GOT3 (cell line): ENCODE results near the gene PLCB2.

Experiments
- DNase-seq: peaks from one replicate; lab custom pipeline; 2025; ENCODE audit warnings: mixed read lengths; lab: John Stamatoyannopoulos, UW

PLCB2 gene

DNA sequence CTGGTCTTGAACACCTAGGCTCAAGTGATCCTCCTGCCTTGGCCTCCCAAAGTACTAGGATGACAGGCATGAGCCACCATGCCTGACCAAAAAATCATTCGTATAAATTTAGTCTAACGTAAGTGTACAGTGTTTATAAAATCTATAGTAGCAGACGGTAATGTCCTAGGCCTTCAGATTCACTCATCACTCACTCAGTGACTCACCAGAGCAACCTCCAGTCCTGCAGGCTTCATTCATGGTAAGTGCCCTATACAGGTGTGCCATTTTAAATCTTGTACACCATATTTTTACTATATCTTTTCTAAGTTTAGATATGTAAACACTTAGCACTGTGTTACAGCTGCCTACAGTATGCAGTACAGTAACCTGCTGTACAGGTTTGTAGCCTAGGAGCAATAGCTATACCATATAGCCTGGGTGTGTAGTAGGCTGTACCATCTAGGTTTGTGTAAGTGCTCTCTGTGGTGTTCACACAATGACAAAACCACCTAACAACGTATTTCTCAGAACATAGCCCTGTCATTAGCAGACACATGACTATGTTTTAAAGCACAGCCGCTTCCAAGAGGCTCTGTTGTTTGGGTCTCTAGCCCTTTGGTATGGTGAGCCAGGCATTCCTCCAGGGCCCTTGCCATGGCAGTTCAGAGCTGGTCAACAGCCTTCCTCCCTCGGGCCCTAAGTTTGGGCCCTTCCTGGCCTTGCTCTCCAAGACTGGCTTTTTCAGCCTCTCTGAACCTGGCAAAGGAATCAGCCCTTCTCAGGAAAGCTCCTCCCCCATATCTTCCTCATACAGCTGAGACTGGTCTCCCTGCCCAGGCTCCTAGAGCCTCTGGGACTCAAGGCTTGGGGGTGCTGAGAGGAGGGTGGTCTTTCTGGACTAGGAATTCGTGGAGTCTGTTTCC, 34.9 kb upstream of the PLCB2 start:
- no peak for DNase-seq

DNA sequence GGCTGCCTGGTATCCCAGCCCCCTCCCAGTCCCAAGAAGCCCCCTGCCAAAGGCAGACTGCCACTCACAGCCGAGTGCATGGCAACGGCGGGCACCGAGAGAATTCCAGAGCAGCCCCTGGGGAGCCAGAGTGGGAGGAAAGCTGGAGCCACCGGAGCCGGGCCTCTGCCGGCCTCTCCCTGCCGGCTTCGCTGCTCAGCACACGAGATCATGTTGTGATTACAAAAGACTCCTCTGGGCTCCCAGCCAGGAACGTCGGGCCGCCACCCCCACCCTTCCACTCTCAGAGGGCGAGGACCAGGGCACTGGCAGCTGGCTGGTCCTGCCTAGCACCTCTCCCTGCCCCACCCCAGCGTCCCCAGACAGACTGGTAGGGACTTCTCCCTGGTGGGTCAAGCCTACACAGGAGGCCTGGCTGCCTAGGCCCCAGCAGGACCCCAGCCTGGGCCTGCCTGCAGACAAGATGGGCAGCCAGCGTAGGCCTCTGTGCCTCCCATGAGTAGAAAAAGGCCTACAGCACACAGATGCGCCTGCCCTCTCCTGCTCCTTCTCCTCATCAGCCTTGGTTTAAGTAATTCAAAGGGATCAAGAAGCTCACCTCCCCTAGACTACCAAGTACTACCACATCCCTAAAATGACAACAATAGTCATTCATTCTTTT, 33.1 kb upstream of the PLCB2 start, which contains the start of gene CCDC9B:
TSS of gene CCDC9B (minus strand) at position 200 of the 661 bp plus-strand sequence. CDS start at position 80, 120 bp downstream.
- DNase-seq = peak; percentile 51

DNA sequence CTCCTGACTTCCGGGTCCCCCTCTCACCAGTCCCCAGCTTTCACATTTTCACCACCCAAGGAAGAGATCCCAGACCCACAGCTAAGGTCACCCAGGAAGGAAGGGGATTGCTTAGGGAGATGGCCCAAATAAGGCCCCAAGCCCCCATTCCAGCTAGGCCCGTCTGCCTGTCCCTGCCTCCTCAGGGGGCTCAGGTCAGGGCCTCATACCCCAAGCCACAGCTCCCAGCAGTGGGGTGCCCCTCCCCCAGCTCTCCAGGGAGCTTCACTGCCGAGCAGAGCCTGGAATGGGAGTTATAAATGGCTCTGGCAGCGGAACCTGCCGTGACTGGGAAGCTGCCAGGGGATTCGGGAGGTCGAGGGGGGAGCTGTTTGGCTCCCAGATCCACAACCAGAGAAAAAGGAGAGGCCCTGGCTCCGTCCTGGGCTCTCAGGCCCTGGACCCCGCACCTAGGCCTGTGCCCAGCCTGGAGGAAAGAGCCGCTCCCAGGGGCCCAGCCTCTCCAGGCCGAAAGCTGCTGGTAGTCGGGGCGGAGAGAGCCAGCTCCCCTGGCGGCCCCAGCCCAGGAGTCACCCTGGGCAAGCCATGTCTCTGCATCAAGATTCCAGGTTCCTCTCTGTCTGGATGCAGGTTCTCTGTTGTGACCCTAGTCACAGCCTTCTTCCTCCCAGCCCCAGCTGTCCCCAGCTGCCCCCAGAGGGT, 32.5 kb upstream of the PLCB2 start:
- DNase-seq = no peak

DNA sequence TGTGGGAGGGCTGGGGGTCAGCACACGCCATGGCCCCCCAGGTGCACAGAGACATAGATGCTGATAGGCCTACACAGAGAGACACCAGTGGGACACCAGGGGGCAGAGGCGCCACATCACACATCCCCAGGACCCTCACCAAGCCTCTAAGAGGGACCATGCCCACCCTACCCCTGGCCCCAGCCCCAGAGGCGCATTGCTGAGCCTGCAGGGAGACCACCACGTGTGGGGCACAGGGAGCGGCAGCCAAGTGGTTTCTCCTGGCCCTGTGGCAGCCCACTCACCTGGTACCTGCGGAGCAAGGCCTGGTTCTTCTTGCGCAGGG, 31.8 kb upstream of the PLCB2 start:
- DNase-seq = no peak

DNA sequence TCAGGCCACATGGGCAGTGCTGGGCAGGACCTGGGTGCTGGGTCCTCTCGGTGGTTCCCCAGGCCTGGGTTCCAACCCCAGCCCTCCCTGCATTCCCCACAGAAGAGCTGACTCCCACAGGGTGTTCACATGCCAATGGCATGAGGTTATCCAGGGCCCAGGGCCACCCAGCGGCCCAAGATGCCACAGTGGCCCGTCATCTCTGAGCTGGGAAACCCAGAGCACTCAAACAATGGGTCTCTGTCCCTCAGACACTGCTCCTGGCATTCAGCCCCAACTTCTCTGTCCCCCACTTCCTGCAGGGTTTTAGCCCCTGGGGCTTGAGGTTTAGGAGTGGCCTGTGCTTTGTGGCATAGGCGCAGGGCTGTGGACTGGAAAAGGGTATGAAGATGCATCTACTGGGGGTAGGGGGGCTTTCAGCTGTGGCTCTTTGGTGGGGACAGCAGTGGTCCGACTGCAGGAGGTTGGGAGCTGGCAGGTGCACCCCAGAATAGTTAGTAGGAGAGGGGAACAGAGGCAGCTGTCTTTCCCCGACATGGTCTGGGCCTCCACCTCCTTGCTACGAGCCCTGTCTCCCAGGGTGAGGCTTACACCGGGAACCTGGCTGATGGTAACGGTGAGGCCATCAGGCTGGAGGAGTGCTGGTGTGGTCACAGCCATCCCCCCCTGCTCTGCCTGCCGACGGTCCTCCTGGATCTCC, 31.3 kb upstream of the PLCB2 start:
- DNase-seq = no peak

DNA sequence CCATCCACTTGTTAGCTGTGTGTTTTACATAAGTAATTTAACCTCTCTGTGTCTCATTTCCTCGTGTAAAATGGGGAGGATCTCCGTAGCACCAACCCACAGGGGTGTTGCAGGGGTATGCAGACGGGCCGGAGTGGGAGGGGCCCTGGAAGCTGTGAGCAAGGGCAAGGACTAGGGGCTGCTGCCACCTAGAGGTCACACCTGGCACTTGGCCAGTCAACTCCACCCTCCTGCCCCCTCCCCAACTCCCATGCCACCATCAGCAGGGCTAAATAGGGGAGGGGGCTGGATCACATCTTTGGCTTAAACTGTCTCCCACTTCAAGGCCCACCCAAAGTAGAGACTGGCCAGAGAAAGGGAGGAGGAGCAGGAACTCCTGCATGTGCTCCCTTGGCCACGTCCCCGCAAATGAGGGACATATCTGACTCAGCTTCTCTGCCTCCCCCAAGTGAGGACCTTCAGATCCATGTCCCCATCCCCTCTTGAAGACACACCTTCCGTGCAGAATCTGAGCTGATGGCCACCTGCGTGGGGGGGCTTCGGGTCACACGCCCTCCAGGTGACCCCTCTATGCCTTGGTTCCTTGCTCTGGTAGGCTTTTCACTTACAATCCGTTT, 30.4 kb upstream of the PLCB2 start:
- no peak for DNase-seq

DNA sequence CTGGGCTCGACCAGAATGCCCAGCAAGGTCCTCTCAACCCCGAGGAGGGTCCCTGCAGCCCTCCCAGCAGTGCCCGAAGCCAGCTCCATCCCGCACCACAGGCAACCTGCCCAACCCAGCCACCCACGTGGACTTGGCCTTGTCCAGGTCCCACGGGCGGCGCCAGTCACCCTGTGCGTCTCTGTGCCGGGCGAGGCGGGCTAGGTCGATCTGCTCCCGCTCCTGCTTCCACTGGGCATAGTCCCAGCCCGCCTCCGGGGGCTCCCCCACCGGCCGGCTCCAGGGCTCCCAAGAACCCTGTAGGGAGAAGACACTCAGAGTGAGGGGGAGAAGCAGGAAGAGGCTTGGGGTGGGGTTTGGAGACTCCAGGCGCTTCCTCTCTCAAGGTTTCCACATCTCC, 29.9 kb upstream of the PLCB2 start:
- no peak for DNase-seq

DNA sequence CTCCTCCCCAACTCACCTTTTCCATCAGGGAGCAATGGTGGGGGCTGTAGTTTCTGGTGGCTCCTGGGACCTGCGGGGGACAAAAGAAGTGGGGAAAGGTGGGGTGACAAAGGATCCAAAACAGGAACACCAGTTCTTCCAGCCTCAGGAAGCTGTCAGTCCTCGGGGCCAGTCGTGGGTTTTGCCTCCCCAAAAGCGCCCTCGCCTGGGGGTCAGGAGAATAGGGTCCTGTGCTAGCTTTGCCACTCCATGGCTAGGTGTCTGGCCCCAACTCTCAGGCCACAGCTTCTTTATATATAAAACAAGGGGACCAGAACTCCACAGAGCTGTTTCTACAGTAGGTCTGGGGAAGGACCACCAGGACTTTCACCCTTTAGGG, 29.0 kb upstream of the PLCB2 start:
- no peak for DNase-seq

DNA sequence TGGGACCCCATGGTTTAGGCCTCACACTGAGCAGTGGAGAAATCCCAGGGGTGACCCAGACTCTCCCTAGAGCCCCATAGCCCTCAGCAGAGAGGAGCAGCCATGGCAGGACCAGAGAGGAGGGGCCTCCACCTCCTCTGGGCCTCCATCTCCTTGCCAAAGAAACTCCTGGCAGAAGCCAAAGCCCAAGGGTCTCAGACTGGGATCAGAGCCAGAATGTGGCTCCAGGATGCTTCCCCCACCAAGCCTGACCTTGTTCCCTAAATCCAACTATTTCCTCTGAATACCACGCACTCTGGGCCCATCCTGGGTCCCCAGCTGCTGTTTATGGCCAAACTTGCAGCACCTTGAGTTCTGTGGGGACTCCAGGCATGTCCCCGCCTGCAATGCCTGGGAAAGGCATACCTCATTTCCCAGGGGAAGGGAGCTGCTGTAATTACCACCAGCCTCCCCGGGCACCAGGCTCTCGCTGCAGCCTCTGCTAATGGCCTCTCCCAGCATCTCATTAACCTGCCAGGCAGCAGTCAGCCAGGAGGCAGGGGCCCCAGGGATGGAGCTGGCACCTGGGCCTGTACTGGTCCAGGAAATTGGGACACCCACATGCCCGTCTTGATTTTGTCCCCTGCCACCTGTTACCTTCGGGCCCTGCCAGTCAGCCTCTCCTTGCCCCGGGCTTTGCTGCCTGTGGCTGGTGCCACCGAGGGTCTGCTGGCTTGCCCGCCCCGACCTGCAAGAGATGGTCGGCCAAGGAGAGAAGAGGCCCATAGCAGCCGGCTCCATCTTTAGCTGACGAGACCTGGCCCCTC, 28.4 kb upstream of the PLCB2 start:
- DNase-seq = no peak

DNA sequence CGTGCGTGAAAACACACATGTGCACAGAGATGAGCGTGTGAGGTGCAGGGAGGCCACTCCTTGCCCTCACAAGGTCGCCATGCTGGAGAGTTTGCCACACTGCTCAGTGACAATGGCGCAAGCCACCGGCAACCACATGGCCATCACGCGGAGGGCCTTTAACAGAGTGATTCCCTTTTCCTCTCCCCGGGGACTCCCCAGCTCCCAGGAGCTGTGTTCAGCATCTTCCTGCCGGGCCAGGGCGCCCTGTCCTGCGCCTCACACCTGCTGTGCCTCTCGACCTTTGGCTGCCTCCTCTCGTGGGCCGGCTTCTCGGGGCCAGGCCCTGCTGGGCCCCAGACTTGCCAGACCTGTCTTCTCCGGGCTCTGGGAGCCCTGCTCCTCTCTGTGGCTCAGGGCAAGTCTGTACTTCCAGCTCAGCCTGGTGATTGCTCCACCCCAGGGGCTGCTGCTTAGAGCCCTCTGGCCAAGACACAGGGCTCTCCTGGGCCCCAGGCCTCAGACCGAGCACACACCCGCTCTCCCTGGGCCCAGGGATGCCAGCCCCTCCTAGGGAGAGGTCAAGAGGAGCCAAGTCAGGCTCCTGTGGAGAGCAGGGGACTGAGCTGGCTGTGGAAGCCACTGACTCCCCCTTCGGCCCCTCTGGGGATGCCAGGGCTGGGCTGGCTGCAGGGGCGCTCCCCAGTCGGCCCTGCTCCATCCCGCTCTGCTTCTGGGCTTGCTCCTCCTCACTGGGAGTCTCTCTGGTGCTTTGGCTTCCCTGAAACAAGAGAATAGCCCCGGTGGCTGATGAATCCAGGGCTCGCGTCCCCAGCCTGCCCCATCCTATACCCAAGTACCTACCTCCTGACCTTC, 27.4 kb upstream of the PLCB2 start:
- no peak for DNase-seq

DNA sequence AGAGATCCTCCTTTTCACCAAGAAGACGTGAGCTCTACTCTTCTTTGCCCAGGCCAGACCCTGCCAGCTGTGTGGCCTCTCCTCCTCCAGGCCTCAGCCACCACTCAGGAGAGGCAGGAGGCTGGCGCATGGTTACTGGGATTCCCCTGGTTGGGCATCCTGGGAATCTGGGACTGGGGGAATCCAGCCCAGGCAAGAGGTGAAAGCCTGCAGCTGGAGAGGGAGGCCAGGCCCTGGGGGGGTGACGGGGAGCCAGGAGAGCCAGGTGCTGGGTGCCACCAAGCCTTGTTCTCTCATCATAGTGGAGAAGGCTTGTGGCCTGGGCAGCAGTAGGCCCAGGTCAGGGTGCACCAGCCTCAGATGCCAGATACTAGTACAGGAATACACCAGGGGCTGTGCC, 26.8 kb upstream of the PLCB2 start:
- DNase-seq = no peak

DNA sequence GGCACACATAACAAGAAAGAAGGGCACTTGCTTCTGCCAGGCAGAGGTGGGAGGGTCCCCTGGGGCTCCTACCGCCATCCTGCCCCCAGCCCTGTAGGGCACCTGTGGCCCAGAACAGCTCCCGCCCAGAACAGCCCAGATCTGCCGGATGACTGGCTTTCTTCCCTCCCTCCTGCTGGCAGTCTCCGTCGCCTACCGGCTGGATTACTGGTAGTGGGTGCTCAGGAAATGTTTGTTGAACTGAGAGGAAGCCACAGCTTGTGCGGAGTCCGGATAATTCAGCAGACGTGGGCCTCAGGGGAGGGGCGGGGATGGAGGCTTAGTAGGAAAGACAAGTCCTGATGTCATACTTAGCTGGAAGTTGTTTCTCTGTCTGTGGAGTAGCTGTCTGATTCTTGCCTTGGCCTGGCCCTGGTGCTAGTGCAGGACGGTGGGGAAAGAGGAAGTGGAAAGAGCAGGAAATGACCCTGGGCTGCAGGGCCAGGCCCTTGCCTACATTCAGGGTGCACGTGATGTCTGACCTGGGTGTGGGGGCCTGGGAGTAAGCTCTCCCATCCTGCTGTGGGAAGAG, 26.3 kb upstream of the PLCB2 start:
- no peak for DNase-seq

DNA sequence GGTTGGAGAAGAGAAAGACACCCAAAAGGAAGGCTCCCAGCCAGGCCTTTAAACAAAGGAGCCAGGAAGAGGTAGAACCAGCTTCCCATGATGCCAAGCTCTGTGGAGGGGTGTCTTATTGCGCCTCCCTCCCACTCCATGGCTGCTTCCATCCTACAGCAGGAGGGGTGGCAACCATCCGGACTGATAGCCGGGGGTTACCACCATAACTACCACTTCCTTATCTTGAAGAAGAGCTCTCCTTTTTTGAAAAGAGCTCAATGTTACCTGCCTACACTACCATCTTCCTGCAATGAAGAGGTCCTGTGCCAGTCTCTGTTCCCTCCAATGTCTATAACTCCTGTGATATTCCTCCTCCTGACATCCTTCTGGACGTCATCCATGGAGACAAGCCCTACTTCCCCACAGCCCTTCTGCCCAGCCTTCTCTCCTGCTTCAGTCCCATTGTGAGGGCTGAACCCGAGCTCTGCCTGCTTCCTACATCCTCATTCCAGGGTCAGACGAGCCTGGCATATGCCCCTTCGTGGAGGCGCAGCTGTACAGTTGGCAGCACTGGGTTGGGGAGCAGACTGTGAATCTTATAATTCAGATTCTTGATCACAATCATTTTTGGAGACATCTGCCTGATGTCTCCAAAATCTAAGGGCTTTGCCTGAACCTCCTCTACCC, 24.5 kb upstream of the PLCB2 start:
- no peak for DNase-seq

DNA sequence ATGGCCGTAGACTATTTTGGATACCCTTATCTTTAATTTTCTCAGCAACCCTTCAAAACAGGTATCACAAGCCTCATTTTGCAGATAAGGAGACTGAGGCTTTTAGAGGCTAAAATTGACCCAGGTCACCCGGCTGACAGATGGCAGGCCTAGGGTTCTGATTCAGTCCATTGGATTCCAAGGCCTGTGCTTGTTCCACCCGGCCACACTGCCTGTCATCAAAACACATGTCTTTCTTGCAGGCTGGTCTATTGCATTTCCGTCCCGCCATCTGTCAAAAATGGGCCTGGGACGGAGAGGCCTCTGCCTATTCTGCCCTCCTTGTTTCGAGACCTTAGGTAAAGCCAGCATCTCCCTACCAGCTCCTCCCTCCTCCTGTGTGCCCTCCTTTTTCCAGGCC, 23.9 kb upstream of the PLCB2 start:
- no peak for DNase-seq

DNA sequence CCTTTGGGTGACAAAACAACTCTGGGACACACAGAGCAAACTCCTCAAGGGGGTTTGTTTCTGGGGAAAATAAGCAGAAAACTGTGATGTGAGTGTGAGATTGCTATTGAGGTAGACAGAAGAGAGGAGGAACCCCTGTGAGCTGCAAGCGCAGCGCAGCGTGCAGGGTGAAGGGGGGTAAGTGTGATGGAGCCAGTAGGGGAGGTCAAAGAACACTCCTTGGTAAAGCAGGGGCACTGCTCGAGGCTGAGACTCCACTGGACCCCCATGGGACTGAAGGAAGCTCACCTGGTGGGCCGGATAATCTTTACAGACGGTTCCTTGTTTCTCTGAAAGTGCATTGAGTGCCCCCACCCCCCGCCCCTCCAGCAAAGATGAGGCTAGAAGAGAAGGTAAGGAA, 23.3 kb upstream of the PLCB2 start:
- no peak for DNase-seq

DNA sequence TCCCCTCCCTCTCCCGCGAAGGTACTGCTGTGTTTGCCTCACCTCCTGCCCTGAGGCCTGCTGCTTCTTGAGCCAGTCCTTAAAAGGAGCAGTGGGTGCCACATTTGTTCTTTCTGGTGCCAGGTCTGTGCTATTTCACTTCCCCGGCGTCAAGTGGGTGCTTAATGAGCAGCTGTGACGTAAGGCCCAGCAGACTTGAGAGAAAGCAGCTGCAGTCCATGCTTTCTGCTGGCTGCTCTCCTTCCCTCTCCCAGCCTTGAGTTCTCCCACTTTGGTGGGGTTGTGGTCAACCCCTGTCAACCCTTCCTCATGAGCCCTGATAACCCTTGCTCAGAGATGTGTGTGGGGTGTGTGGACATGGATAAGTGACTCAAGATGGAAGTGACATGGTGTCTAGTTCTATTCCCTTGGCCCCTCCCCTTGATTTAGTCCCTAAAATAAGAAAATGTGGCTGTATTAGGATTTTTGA, 22.7 kb upstream of the PLCB2 start:
- no peak for DNase-seq

DNA sequence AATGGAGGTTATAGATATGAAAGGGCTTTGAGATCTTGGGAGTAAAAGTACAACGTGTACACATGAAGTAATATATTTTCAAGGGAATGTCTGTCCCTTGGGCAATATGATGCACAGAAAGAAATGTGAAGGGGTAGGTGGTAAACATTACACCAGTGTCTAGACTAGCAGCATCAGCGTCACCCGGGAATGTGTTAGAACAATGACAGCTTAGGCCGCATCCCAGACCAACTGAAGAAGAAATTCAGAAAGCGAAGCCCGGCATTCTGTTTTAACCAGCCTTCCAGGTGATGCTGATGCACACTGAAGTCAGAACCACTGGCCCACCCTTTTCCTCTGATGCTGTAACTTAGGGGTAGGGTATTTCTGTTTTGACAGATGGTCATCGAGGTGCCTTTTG, 22.1 kb upstream of the PLCB2 start:
- DNase-seq = no peak

DNA sequence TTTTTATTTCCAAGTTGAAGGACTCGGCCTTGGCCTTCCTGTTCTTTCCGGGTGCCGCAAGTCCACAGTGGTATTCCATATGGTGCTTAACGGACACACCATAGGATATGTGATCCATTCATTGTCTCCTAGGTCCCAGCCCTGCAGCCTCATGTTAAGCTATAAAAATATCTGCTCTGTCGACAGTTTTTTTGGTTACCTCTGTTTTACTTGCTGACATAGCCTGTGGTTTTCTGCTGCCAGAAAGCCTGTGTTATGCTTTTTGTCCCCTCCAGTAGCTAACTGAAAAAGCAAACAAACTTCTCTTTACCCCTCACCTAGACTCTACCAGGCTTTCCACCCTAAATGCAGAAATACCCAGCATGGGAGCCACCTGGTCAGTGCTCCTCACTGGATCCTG, 21.0 kb upstream of the PLCB2 start:
- DNase-seq = no peak

DNA sequence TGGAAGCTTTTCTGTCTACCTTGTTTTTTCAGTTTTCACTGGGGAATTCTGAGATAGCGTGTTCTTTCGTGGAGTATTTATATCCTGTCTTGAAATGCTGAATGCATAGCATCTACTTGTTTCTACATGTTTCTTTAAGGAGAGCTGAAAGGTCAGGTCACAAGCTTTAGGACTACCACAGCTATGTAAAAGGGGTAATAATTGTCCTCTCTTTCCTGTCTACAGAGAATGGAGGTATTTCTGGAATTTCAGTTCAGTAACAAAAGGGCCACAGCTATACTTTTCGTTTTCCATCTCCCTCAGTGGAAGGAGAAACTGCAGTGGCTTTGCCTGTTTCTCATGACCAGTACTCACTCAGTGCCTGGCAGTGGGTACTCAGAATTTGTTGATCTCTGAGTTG, 20.4 kb upstream of the PLCB2 start:
- no peak for DNase-seq
